Measurements from ENCODE around the gene KCNJ5.

The KCNJ5 gene

GRCh38 chr11:128967578-128967977, 76.4 kb downstream of the KCNJ5 start:
- no peak for DNase-seq (ENCODE audit: low read depth in 1 of 2, low spot score in 1 of 2)
- in situ Hi-C loops (cut with HindIII; ENCODE audit: low pct_unique_long_range_greater_than_20kb, low sequenced_read_pairs), result loop anchor here (5.0 kb wide), 1 partner anchor 75 kb away; the partner anchor contains the start of gene KCNJ5
- no peak for TF ChIP-seq JUND (IDR thresholded peaks at IDR 0.05; ENCODE audit: low read depth)

DNA sequence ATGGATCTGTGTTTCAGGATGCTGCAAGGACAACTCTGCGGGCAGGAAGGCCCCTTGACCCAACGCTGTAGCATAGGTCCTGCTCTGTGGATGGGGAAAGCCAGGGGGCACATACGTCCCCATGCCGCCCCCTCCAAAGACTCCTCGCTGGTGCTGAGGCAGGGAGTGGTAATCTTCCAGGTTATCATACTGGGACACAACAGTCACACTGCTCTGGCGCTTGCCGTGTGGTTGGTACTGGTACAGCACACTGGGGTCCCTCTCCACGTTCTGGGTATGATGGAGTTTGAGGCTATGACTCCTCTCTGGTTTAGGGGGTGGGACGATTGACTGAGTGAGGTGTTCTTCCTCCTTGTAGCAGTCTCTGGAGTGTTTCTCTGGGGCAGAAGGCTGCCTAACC, 77.8 kb downstream of the KCNJ5 start:
- no peak for TF ChIP-seq JUND (IDR thresholded peaks at IDR 0.05; ENCODE audit: low read depth)
- in situ Hi-C loops (cut with HindIII; ENCODE audit: low pct_unique_long_range_greater_than_20kb, low sequenced_read_pairs), result loop anchor here (5.0 kb wide), 1 partner anchor 77 kb away; the partner anchor contains the start of gene KCNJ5
- no peak for DNase-seq (ENCODE audit: low read depth in 1 of 2, low spot score in 1 of 2)
